Endothelial cell of umbilical vein (primary cell): ENCODE data around the gene OTUD3.

Experiments
- EZH2 ChIP-seq: IDR thresholded peaks from 2 replicates; pipeline ENCODE4 v1.6.1; 2012; ENCODE audit warnings: borderline replicate concordance, low read depth, mild to moderate bottlenecking, moderate library complexity, low read length, inconsistent platforms; ENCODE audit not compliant: severe bottlenecking
- GATA2 ChIP-seq: IDR thresholded peaks from 2 replicates; pipeline ENCODE4 v1.7.0; 2011; ENCODE audit warnings: low read depth, mild to moderate bottlenecking, moderate library complexity, mixed read lengths, low read length; ENCODE audit not compliant: insufficient read length, insufficient read depth
- POLR2A ChIP-seq: IDR thresholded peaks from 2 replicates; pipeline ENCODE4 v1.6.1; 2012; ENCODE audit warnings: low read depth, mild to moderate bottlenecking, control low read depth, low read length
- POLR2AphosphoS5 ChIP-seq: IDR thresholded peaks from 2 replicates; pipeline ENCODE4 v1.6.1; 2012; ENCODE audit warnings: low read depth, mild to moderate bottlenecking, control low read depth, low read length, moderate library complexity; ENCODE audit not compliant: insufficient read depth
- TF ChIP-seq, protein P1 (sequence below), 2 donors: IDR thresholded peaks; 1 replicate in 1 of 2; 2 replicates in 1 of 2; pipeline ENCODE4 v1.5.1; 2011; ENCODE audit warnings: low read length in 2 of 2, mild to moderate bottlenecking in 2 of 2, moderate library complexity in 2 of 2, control low read depth in 1 of 2, inconsistent platforms in 1 of 2, low read depth in 1 of 2; ENCODE audit not compliant: insufficient read depth in 1 of 2; ENCODE audit errors: extremely low read depth in 1 of 2

DNA sequence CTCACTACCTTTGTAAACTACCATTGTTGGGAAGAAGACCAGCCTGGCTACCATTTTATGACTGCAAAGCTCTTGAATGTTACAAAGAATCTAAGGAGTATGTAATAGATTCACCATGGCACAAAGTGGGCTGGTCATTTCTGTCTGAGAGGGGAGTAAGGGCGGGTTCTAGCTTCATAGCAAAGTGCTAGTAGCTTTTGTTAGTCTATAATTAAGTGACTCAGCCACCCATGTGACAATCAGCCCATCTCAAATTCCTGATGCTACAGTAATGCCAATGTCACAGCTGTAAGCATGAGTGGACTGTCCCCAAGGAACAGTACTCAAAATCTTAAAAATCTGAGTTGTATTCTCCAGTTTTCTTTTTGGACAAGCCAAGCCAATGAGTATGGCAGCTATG, 15.4 kb upstream of the OTUD3 start:
- TF ChIP-seq, protein P1, sequence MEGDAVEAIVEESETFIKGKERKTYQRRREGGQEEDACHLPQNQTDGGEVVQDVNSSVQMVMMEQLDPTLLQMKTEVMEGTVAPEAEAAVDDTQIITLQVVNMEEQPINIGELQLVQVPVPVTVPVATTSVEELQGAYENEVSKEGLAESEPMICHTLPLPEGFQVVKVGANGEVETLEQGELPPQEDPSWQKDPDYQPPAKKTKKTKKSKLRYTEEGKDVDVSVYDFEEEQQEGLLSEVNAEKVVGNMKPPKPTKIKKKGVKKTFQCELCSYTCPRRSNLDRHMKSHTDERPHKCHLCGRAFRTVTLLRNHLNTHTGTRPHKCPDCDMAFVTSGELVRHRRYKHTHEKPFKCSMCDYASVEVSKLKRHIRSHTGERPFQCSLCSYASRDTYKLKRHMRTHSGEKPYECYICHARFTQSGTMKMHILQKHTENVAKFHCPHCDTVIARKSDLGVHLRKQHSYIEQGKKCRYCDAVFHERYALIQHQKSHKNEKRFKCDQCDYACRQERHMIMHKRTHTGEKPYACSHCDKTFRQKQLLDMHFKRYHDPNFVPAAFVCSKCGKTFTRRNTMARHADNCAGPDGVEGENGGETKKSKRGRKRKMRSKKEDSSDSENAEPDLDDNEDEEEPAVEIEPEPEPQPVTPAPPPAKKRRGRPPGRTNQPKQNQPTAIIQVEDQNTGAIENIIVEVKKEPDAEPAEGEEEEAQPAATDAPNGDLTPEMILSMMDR (IDR thresholded peaks at IDR 0.05; ENCODE audit: extremely low read depth in 1 of 2, insufficient read depth in 1 of 2, low read depth in 1 of 2, low read length in 2 of 2): no peak
- TF ChIP-seq POLR2A (no peak), EZH2 (no peak), POLR2AphosphoS5 (no peak), GATA2 (no peak)
